Measurements from ENCODE around the gene IRF5. TPM values are rescaled to one million over a fixed set of nuclear protein-coding genes. Genes with fewer than 3 reads are reported as not detected.
"Not testable (repeated sequence)": the region's sequence is repeated elsewhere in the genome, so short reads cannot be mapped to it uniquely, and the experiment has no call there.

The IRF5 gene
- total RNA-seq, 1 experiment from 2014 or later: not detected

GRCh38 chr7:128906001-128906765, 31.5 kb upstream of the IRF5 start:
- no peak for DNase-seq (ENCODE audit: low read depth)

- no peak for DNase-seq (ENCODE audit: low read depth)
Measured at GRCh38 chr7:128906766-128907559, 30.8 kb upstream of the IRF5 start.

GRCh38 chr7:128908750-128909624, 28.7 kb upstream of the IRF5 start:
- DNase-seq (ENCODE audit: low read depth): no peak

DNA sequence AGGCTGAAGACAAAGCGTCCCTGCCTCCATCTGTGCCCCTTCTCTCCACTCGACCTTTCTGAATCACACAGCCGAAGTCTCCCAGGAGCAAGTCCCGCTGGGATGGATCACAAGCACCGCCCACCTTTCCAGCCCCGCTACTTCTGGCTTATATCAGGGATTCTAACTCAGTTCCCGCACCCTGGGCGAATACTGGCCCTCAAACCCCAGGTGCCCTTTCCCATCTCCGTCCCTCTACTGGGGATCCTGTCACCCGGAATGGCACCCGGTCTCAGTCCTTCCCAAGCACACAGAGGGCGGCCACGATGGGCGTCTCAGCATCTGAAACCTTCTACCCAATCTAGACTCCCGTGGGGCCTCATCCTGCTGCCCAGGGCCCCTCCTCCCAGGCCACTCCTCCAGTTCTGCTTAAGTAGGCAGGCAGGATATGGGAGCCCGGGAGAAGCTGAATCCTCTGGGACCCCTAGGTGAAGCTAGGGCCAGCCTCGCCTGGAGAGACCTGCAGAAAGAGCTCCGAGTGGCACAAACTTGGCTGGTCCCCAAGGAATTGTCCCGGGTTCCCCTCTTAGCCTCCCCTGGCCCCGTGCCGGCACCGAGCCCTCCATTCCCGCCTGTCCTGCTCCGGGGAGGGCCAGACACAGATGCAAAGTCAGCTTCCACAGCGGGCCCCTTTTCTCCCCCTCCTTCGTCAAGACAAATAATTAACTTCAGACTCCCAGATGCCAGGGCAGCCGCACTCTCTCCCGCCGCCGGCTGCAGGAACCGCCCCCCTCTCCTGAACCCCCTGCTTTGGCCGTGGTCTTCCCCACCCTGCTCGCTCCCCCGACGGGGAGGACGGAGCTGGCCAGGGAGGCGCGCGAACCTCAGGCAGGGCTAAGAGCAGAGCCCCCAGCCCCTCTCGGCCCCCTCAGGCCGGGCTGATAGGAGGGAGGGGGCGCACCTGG, 27.8 kb upstream of the IRF5 start:
- DNase-seq (ENCODE audit: low read depth): no peak

DNA sequence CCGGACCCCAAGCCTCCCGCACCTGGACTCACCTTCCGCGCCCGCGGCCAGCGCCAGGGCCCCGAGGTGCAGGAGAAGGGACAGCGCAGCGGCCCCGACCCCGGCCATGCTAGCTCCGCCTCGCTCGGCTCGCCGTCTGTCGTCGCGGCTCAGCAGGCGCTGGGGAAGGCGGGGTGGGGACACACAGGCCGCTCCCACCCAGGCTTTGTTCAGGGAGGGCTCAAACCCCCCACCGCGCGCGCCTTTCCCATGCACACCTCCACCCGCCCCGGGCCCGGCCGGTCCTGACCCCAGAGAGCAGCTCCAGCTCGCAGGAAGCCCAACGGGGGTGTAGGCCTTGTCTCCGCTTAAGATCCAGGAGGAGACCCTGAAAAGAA, 27.2 kb upstream of the IRF5 start, which contains the start of gene KCP:
KCP (minus strand) TSS at position 141 of the 377 bp plus-strand sequence; CDS start at position 108, 33 bp downstream.
- no peak for DNase-seq (ENCODE audit: low read depth)

GRCh38 chr7:128911423-128912031, 26.2 kb upstream of the IRF5 start:
- no peak for DNase-seq (ENCODE audit: low read depth)

- no peak for DNase-seq (ENCODE audit: low read depth)
Measured at GRCh38 chr7:128912281-128912680, 25.4 kb upstream of the IRF5 start.

GRCh38 chr7:128912709-128913495, 24.8 kb upstream of the IRF5 start:
- DNase-seq (ENCODE audit: low read depth): not testable (repeated sequence)

- DNase-seq (ENCODE audit: low read depth): no peak
Measured at GRCh38 chr7:128913870-128914565, 23.7 kb upstream of the IRF5 start.

GRCh38 chr7:128914566-128915151, 23.1 kb upstream of the IRF5 start:
- no peak for DNase-seq (ENCODE audit: low read depth)

DNA sequence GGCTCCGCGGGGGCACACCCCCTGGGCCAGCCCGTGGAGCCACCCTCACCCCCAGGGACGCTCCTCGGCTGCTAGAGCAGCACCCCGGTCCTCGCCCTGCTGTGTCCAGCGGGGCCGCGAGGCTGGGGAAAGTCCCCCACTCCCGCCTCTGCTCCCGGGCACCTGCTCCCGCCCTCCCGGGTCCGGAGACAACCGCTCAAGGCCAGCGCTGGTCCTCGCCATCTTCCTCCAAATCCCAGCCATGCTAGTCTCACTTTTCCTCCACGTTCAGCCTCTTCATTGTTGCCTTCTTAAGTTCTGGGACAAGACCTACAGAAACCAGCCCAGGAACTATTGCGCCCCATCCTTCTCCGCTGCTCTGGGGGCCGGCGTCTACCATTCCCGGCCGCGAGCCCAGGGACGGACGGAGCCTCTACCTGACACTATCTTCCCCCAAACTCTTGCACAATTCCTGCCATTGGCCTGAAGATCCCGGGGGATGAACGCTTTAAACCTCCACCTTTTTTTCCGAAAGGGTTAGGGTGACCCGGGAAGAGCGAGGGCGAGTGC, 22.4 kb upstream of the IRF5 start:
- no peak for DNase-seq (ENCODE audit: low read depth)

DNA sequence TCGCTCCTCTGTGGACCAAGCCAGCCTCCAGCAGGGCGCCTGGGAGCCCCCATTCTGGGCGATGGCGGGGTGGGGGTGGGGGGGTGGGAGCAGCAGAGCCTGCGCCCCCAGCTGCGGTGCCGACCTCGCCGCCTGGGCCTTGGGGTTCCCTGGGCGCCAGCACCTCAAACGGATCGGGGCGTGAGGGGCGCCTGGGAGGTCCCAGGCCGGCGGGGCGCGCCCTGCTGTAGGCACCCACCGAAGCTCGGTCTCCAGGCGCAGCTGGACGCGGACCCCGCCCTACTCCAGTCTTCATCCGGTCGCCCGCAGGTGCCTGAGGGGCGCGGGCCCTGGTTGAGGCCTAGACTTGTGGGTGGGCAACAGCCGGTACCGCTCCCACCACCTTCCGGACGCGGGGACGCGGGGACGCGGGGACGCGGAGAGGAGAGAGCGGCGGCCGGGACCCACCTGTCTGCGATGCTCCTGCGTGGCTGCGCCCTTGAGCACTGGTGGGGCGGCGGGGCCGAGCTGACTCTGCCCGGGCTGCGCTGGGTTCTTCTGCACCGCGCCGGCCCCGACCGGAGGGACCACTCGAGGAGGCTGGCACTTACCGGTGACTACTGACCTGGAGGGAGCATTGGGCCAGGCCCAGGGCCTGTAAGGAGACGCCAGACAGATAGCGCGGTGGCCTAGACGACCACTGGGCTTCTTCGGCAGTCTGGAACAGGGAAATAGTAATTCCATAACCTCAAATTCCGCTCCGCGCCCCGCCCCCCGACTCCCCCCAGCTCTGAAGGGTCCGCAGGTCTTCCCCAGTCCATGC, 21.7 kb upstream of the IRF5 start:
- DNase-seq (ENCODE audit: low read depth): no peak

DNA sequence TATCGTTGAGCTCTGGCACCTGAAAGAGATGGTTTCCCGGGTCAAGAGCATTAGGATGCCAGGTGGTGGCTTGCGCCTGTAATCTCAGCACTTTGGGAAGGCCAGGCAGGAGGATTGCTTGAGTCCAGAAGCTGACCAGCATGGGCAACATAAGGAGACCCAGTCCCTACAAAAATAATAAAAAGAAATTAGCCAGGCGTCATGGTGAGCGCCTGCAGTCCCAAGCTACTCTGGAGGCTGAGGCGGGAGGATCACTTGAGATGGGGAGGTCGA, 21.1 kb upstream of the IRF5 start:
- no peak for DNase-seq (ENCODE audit: low read depth)

DNA sequence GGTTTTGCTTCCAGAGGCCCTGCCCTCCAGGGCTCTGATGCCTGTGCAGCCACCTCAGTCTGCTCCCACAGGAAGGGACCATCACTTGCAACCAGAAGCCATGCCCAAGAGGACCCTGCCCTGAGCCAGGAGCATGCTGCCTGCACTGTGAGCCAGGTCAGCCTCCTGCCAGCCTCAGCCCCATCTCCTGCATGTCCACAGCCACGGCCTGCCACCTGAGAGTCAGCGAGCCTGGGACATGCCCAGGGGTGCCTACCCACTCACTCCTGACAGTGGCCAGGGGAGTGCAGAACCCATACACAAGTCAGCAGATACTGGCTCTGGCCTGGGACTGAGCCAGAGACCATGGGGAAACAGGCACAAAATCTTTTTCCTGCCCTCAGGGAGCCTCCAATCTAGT, 20.6 kb upstream of the IRF5 start:
- DNase-seq (ENCODE audit: low read depth): no peak

DNA sequence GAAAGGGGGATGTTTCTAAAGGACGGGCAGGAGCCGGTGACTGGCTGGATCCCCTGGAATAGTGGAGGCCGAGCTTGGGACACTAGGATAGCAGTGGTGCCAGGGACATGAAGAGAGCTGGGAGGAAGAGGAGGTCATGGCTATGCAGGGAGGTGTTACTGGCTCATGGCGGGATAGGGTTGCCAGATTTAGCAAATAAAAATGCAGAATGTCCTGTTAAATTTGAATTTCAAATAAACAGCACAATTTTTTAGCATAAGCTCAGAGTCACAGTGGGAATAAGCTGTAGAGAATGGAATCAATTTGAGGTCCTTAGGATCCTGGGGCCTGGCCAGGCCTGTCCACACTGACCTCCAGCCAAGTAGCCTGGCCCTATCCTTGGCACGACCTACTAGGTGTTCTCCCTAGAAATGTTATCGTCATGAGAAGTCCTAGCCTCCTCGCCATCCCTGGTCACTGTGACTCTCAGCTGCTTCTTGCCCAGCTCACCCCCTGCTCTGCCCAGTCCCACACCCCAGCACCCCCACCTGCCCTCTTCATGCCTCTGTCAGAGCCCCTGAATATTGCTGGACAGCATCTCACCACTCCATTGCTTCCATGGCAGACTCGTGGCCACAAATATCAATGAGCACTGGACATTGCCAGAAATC, 19.6 kb upstream of the IRF5 start:
- no peak for DNase-seq (ENCODE audit: low read depth)

DNA sequence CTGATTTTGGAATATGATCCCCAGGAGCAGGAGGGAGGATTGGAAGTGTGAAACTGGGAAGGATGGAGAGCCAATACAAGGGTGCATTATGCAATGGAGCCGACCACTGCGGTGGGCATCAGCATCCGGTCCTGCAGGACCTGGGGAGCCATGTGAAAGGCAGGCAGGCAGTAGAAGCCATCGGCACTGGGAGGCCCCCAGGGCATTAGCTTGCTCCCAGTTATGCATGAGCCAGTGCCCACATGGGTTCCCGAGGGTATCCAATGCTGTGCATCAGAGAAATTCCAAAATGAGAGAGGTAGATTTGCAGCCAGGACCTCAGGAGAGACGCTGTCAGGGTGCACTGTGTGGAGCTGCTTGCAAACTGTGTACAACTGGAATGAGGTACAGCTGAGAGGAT, 18.5 kb upstream of the IRF5 start:
- DNase-seq (ENCODE audit: low read depth): no peak
